ENCODE data around the gene TTYH2. TPM values are rescaled to one million over a fixed set of nuclear protein-coding genes. Genes with fewer than 3 reads are reported as not detected.
A peak's percentile ranks its signal among the peaks of the same experiment; 100 is the strongest.

The TTYH2 gene
- total and polyA plus RNA-seq, 2 of the 4 experiments (the other 2 are of a cell fraction), result 2.3 to 6.8 TPM

GRCh38 chr17:74199306-74200092 lies 13.9 kb upstream of the TTYH2 start:
- WGBS, 2 experiments (ENCODE audit: extremely low coverage in 2 of 2, insufficient read length in 1 of 2), result 0% methylated on average over 3 of the region's 35 CpGs; no CpG with 5 or more reads in 1 of the 2 experiments
- Histone ChIP-seq H2BK5ac (ENCODE audit: low read depth, low read length, poor library complexity, severe bottlenecking) (no peak overlapping the region), H3K18ac (ENCODE audit: low read depth, low read length) (no peak overlapping the region), H3K4ac (ENCODE audit: low read depth, low read length) (no peak overlapping the region), H3K56ac (ENCODE audit: extremely low read depth, insufficient read depth, low read length) (no peak overlapping the region), H2AFZ (replicated peaks; ENCODE audit: low read length, poor library complexity) (peak overlapping the region; percentile 67), H3K23ac (ENCODE audit: low read depth, low read length) (no peak overlapping the region), H3K4me1 (ENCODE audit: control insufficient read depth, insufficient read depth, low read length) (no peaks in the 10 kb centered on the region; the same call in 1 of the 2 replicates), H3K4me3 (ENCODE audit: insufficient read depth, low read depth, low read length) (no peak overlapping the region), H3K27me3 (ENCODE audit: control insufficient read depth, insufficient read depth, low read length) (peaks cover 33% of the 10 kb centered on the region), H3K4me2 (ENCODE audit: low read depth, low read length) (no peak overlapping the region), H3K27ac (ENCODE audit: insufficient read depth, low read length) (no peak overlapping the region), H3K79me1 (ENCODE audit: low read depth in 1 of 2, low read length in 2 of 2) (peaks cover 0 to 6% of the 10 kb centered on the region in 2 experiments; a peak in 3 of 4 replicates), H2BK15ac (ENCODE audit: low read depth, low read length) (no peak overlapping the region), H4K5ac (ENCODE audit: low read depth, low read length) (no peak overlapping the region), H2AK9ac (replicated peaks; ENCODE audit: low read depth, low read length, poor library complexity) (peak overlapping the region; percentile 58), H4K91ac (ENCODE audit: insufficient read depth, low read depth, low read length) (no peak overlapping the region), H4K20me1 (ENCODE audit: insufficient read depth, low read length) (peaks cover 9% of the 10 kb centered on the region), H2AK5ac (ENCODE audit: low read depth, low read length) (no peak overlapping the region), H2BK20ac (ENCODE audit: low read depth, low read length) (no peak overlapping the region), H3K36me3 (ENCODE audit: control insufficient read depth, insufficient read depth, low read length) (no peaks in the 10 kb centered on the region; the same call in 1 of the 2 replicates), H4K8ac (ENCODE audit: low read depth in 2 of 2, low read length in 2 of 2) (no peak overlapping the region), H3K9me3 (ENCODE audit: control insufficient read depth, insufficient read depth, low read length) (no peaks in the 10 kb centered on the region), H3K9ac (ENCODE audit: low read depth, low read length) (no peak overlapping the region), H3K9me1 (ENCODE audit: insufficient read depth, low read length) (no peaks in the 10 kb centered on the region), H2BK120ac (ENCODE audit: low read depth, low read length) (no peak overlapping the region), H3K14ac (replicated peaks; ENCODE audit: low read depth, low read length) (no peak overlapping the region)
- ChIA-PET POLR2A (ENCODE audit: unreplicated experiment) (interaction anchor here (1.1 kb wide), 1 partner anchor 14 kb away, joined by 4 read pairs; the partner anchor contains the start of gene TTYH2), CTCF (interaction anchor here (0.6 to 1.1 kb wide), 9 partner anchors 9 to 773 kb away, joined by 3 to 9 read pairs (median 5); partner anchors contain the start of gene TTYH2)
- in situ Hi-C loops (cut with MboI; ENCODE audit: low sequenced_read_pairs) (loop anchor here (25.0 kb wide), 2 partner anchors 663 to 937 kb away; partner anchors contain the start of genes CPSF4L, FDXR and GRIN2C), dilution Hi-C loops (cut with HindIII; ENCODE audit: low sequenced_read_pairs, unreplicated experiment) (no loop called here), intact Hi-C loops (cut with micrococcal nuclease) (loop anchor here (1.0 kb wide), 1 partner anchor 770 kb away; no protein-coding TSS in a partner anchor)
- peak; percentile 79 for ATAC-seq (ENCODE audit: low read depth)
- BruUV-seq (replicated peaks), result no TSS peak
- no peak for DNase-seq
- TF ChIP-seq NFE2L2 (IDR thresholded peaks at IDR 0.05; ENCODE audit: low read depth, low read length) (no peak), CTCF (conservative IDR thresholded peaks at IDR 0.05; ENCODE audit: low read depth, low read length) (peak; percentile 91), MAZ (IDR thresholded peaks at IDR 0.05; ENCODE audit: borderline replicate concordance, low read depth, low read length) (no peak; the same call in 1 of the 2 replicates), RFX5 (IDR thresholded peaks at IDR 0.05; ENCODE audit: low read depth, low read length) (no peak), CHD1 (IDR thresholded peaks at IDR 0.05; ENCODE audit: low read depth, low read length) (no peak), RCOR1 (IDR thresholded peaks at IDR 0.05; ENCODE audit: insufficient replicate concordance, low read length) (no peak), BHLHE40 (IDR thresholded peaks at IDR 0.05; ENCODE audit: low read depth, low read length) (no peak), ELK1 (IDR thresholded peaks at IDR 0.05; ENCODE audit: borderline replicate concordance, low read depth, low read length) (no peak), RAD21 (IDR thresholded peaks at IDR 0.05; ENCODE audit: low read length) (peak; percentile 56), FOS (IDR thresholded peaks at IDR 0.05; ENCODE audit: low read depth, low read length) (no peak), MAFK (IDR thresholded peaks at IDR 0.05; ENCODE audit: low read depth, low read length) (no peak), POLR2A (IDR thresholded peaks at IDR 0.05; ENCODE audit: low read depth, low read length) (no peak), USF2 (IDR thresholded peaks at IDR 0.05; ENCODE audit: low read depth, low read length) (no peak), SMC3 (IDR thresholded peaks at IDR 0.05; ENCODE audit: low read depth, low read length) (peak; percentile 47)
